OCI-LY1 (cell line): ENCODE results near the gene B3GNT3.

Experiments
- EZH2 ChIP-seq: fragments of 200-600 bp; sonication (generic), shearing (Covaris generic); IDR thresholded peaks from 2 replicates; pipeline ENCODE4 v1.8.0; 2017; ENCODE audit warnings: borderline replicate concordance, mixed run types, mild to moderate bottlenecking, antibody characterized with exemption, low read length, moderate library complexity, mixed read lengths
- TF ChIP-seq, protein P1 (sequence below): fragments of 200-600 bp; sonication (generic), shearing (Covaris generic); IDR thresholded peaks from 2 replicates; pipeline ENCODE4 v1.5.1; 2017; ENCODE audit warnings: mild to moderate bottlenecking, antibody characterized with exemption, low read length, moderate library complexity, mixed read lengths

DNA sequence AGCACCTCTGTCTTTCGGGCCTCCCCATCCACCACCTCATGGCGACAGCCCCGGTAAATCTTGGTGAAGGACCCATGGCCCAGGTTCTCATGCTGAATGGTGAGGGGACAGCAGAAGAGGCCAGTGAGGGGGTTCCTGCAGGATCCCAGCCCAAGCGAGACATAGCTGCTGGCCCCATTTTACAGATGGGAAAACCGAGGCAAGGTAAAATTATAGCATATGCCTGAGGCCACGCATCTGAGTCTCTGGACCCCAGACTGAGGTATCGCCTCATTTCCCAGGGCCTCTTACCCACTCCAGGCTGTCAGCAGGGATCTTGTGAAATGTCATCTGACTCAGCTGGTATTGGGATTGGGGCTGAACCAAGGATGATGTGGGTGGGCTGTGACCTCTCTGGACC lies 43.0 kb downstream of the B3GNT3 start:
- TF ChIP-seq, protein P1, sequence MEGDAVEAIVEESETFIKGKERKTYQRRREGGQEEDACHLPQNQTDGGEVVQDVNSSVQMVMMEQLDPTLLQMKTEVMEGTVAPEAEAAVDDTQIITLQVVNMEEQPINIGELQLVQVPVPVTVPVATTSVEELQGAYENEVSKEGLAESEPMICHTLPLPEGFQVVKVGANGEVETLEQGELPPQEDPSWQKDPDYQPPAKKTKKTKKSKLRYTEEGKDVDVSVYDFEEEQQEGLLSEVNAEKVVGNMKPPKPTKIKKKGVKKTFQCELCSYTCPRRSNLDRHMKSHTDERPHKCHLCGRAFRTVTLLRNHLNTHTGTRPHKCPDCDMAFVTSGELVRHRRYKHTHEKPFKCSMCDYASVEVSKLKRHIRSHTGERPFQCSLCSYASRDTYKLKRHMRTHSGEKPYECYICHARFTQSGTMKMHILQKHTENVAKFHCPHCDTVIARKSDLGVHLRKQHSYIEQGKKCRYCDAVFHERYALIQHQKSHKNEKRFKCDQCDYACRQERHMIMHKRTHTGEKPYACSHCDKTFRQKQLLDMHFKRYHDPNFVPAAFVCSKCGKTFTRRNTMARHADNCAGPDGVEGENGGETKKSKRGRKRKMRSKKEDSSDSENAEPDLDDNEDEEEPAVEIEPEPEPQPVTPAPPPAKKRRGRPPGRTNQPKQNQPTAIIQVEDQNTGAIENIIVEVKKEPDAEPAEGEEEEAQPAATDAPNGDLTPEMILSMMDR: no peak
- no peak for TF ChIP-seq EZH2
